PFSK-1 (cell line): ENCODE data around the gene CCDC50.

ENCODE experiments used
- FOXP2 ChIP-seq: optimal IDR thresholded peaks from 2 replicates; pipeline ENCODE3; 2011; ENCODE audit warnings: borderline replicate concordance, control low read depth, inconsistent platforms; ENCODE audit not compliant: insufficient read depth; ENCODE audit errors: extremely low read length, extremely low read depth
- POLR2AphosphoS5 ChIP-seq: IDR thresholded peaks from 2 replicates; pipeline ENCODE4 v1.6.1; 2012; ENCODE audit warnings: low read depth, mild to moderate bottlenecking, control low read depth, low read length, moderate library complexity
- REST ChIP-seq, 2 experiments: IDR thresholded peaks; 2 replicates each; pipeline versions ENCODE4 v1.6.1 to v1.8.0; 2011 to 2012; ENCODE audit warnings: low read depth in 2 of 2, low read length in 2 of 2, control low read depth in 1 of 2, inconsistent platforms in 1 of 2, mild to moderate bottlenecking in 1 of 2, moderate library complexity in 1 of 2; ENCODE audit not compliant: insufficient read depth in 1 of 2
- SIN3A ChIP-seq: IDR thresholded peaks from 2 replicates; pipeline ENCODE4 v1.6.1; 2012; ENCODE audit warnings: mild to moderate bottlenecking, low read length, moderate library complexity, borderline replicate concordance; ENCODE audit not compliant: insufficient read depth
- TAF1 ChIP-seq: IDR thresholded peaks from 2 replicates; pipeline ENCODE4 v1.6.1; 2012; ENCODE audit warnings: low read length, control low read depth, borderline replicate concordance; ENCODE audit not compliant: insufficient read depth

CCDC50 gene

DNA sequence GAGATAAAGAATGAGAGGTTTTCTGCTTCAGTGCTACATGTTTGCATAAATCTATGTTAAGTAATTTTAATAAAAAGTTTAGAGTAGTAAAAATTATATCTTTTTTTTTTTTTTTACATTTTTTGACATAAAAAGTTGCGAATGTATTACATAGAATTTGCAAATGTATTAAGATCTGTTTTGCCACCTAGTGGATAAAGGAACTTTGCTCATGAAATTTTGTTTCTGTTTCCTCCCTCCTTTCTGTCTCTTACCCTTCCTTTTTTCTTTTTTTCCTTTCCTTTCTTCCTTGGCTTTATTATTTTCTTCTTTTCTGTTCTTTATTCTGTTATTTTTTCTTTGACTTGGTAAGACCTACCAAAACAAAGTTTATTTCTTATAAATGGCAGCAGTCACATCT, 59.6 kb downstream of the CCDC50 start:
- TF ChIP-seq REST (IDR thresholded peaks at IDR 0.05; ENCODE audit: insufficient read depth in 1 of 2, low read depth in 2 of 2, low read length in 2 of 2): no peak
- no peak for TF ChIP-seq POLR2AphosphoS5
- TF ChIP-seq TAF1: no peak
- TF ChIP-seq SIN3A: no peak
- no peak for TF ChIP-seq FOXP2

DNA sequence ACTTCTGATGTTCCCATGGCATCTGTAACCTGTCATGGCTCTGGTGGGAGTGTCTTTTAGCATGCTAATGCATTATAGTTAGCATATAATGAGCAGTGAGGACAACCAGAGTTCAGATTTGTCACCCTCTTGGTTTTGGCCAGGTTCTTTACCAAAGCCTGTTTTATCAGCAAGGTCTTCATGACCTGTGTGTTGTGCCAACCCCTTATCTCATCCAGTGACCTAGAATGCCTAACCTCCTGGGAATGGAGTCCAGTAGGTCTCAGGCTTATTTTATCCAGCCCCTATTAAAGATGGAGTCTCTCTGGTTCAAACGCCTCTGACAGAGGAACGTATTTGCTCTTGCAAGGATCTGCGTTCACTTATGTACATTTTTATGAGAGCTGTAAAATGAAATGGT, 61.4 kb downstream of the CCDC50 start:
- TF ChIP-seq TAF1 (no peak), POLR2AphosphoS5 (0 out of 2 replicates have a peak, but pooled peaks have one; percentile 19), FOXP2 (no peak), REST (IDR thresholded peaks at IDR 0.05; ENCODE audit: insufficient read depth in 1 of 2, low read depth in 2 of 2, low read length in 2 of 2) (no peak), SIN3A (no peak)

- TF ChIP-seq POLR2AphosphoS5 (no peak), SIN3A (no peak), TAF1 (no peak), FOXP2 (no peak), REST (IDR thresholded peaks at IDR 0.05; ENCODE audit: insufficient read depth in 1 of 2, low read depth in 2 of 2, low read length in 2 of 2) (no peak)
Measured at GRCh38 chr3:191391861-191392808, 62.9 kb downstream of the CCDC50 start.

GRCh38 chr3:191393146-191393545, 64.0 kb downstream of the CCDC50 start:
- TF ChIP-seq POLR2AphosphoS5 (no peak), TAF1 (no peak), FOXP2 (no peak), SIN3A (no peak), REST (IDR thresholded peaks at IDR 0.05; ENCODE audit: insufficient read depth in 1 of 2, low read depth in 2 of 2, low read length in 2 of 2) (no peak)
